ENCODE measurements around the gene ARHGDIA. TPM values are rescaled to one million over a fixed set of nuclear protein-coding genes. Genes with fewer than 3 reads are reported as not detected.
A peak's percentile ranks its signal among the peaks of the same experiment; 100 is the strongest.

ARHGDIA gene
- total RNA-seq, 6 experiments from 2014 or later = 92.4 to 162 (median 137) TPM

GRCh38 chr17:81867170-81867990 lies 3.8 kb downstream of the ARHGDIA start:
- no peaks in the 10 kb centered on the region for H3K27me3 ChIP-seq
- intact Hi-C loops (cut with DNase I) = no loop called here
- WGBS (ENCODE audit: insufficient coverage, low coverage, low lambda C conversion rate, missing lambda C conversion rate) = 16% methylated on average over 6 of the region's 23 CpGs
- H3K4me3 ChIP-seq = no peak overlapping the region
- ATAC-seq (peak; percentile 3 to 18 (median 14)), DNase-seq (peak; percentile 65 to 79 (median 75))
- no peaks in the 10 kb centered on the region for H3K9me3 ChIP-seq
- peak overlapping the region; percentile 17 to 99 (median 40) for H3K27ac ChIP-seq
- peaks cover 0 to 16% (median 8%) of the 10 kb centered on the region in 4 donors for H3K36me3 ChIP-seq
- H3K4me1 ChIP-seq = peaks cover 0 to 72% (median 35%) of the 10 kb centered on the region in 4 donors
- TF ChIP-seq POLR2A (IDR thresholded peaks at IDR 0.05) = no peak
- no peak for TF ChIP-seq CTCF (IDR thresholded peaks at IDR 0.05)

- Histone ChIP-seq H3K4me3 (no peak overlapping the region), H3K4me1 (peaks cover 0 to 77% (median 38%) of the 10 kb centered on the region in 4 donors), H3K9me3 (no peaks in the 10 kb centered on the region), H3K27ac (peak overlapping the region; percentile 41 to 99 (median 77)), H3K36me3 (peaks cover 0 to 16% (median 8%) of the 10 kb centered on the region in 4 donors), H3K27me3 (no peaks in the 10 kb centered on the region)
- WGBS (ENCODE audit: insufficient coverage, low coverage, low lambda C conversion rate, missing lambda C conversion rate) = 72% methylated on average over 2 of the region's 18 CpGs
- DNase-seq = no peak
- TF ChIP-seq POLR2A (IDR thresholded peaks at IDR 0.05) (no peak), CTCF (IDR thresholded peaks at IDR 0.05) (no peak)
- intact Hi-C loops (cut with DNase I) = no loop called here
- no peak for ATAC-seq
Measured at GRCh38 chr17:81866440-81867169, 4.5 kb downstream of the ARHGDIA start.

GRCh38 chr17:81865733-81866439 lies 5.3 kb downstream of the ARHGDIA start:
- Histone ChIP-seq H3K9me3 (no peaks in the 10 kb centered on the region), H3K27ac (peak overlapping the region; percentile 48 to 99 (median 80)), H3K4me1 (peaks cover 0 to 77% (median 38%) of the 10 kb centered on the region in 4 donors), H3K27me3 (no peaks in the 10 kb centered on the region), H3K4me3 (no peak overlapping the region), H3K36me3 (peaks cover 0 to 16% (median 8%) of the 10 kb centered on the region in 4 donors)
- intact Hi-C loops (cut with DNase I) = no loop called here
- DNase-seq (peak; percentile 94 to 98 (median 97)), ATAC-seq (peak; percentile 48 to 69 (median 64))
- TF ChIP-seq CTCF (IDR thresholded peaks at IDR 0.05) (no peak), POLR2A (IDR thresholded peaks at IDR 0.05) (peak; percentile 89)
- WGBS (ENCODE audit: insufficient coverage, low coverage, low lambda C conversion rate, missing lambda C conversion rate) = 43% methylated on average over 5 of the region's 18 CpGs

- peaks cover 0 to 16% (median 8%) of the 10 kb centered on the region in 4 donors for H3K36me3 ChIP-seq
- H3K4me3 ChIP-seq = no peak overlapping the region
- H3K27me3 ChIP-seq = no peaks in the 10 kb centered on the region
- TF ChIP-seq CTCF (IDR thresholded peaks at IDR 0.05) = no peak
- TF ChIP-seq POLR2A (IDR thresholded peaks at IDR 0.05) = no peak
- intact Hi-C loops (cut with DNase I) = no loop called here
- DNase-seq (no peak), ATAC-seq (no peak)
- no peaks in the 10 kb centered on the region for H3K9me3 ChIP-seq
- H3K27ac ChIP-seq = peak overlapping the region; percentile 48 to 99 (median 80)
- 64% methylated on average over 6 of the region's 8 CpGs for WGBS (ENCODE audit: insufficient coverage, low coverage, low lambda C conversion rate, missing lambda C conversion rate)
- H3K4me1 ChIP-seq = peaks cover 0 to 77% (median 38%) of the 10 kb centered on the region in 4 donors
Measured at GRCh38 chr17:81865358-81865732, 5.8 kb downstream of the ARHGDIA start.
